Measurements from ENCODE around the gene WDR88.
A peak's percentile ranks its signal among the peaks of the same experiment; 100 is the strongest.
"Not testable (repeated sequence)": the region's sequence is repeated elsewhere in the genome, so short reads cannot be mapped to it uniquely, and the experiment has no call there.

The WDR88 gene

GRCh38 chr19:33220735-33221134 lies 88.8 kb downstream of the WDR88 start:
- DNase-seq, result no peak
- H2BK5ac ChIP-seq (ENCODE audit: low read depth, low read length, poor library complexity, severe bottlenecking), result no peak overlapping the region
- no peak overlapping the region for H3K9ac ChIP-seq (ENCODE audit: low read length)

GRCh38 chr19:33221638-33222037 lies 89.7 kb downstream of the WDR88 start:
- peaks cover 54 to 71% of the 10 kb centered on the region in 2 experiments for H3K27me3 ChIP-seq (ENCODE audit: control insufficient read depth in 1 of 2, insufficient read depth in 1 of 2, low read length in 2 of 2)
- H2AFZ ChIP-seq (ENCODE audit: low read depth, low read length), result no peak overlapping the region
- no peaks in the 10 kb centered on the region for H3K79me1 ChIP-seq (replicated peaks; ENCODE audit: low read length, poor library complexity, severe bottlenecking)
- H4K91ac ChIP-seq (ENCODE audit: low read length), result no peak overlapping the region
- no peak overlapping the region for H3K27ac ChIP-seq (ENCODE audit: low read length, poor library complexity, severe bottlenecking)
- H3K4ac ChIP-seq (ENCODE audit: low read depth in 1 of 2, low read length in 2 of 2), result no peak overlapping the region
- H3K36me3 ChIP-seq (ENCODE audit: control insufficient read depth in 1 of 2, insufficient read depth in 2 of 2, low read depth in 1 of 2, low read length in 2 of 2), result no peaks in the 10 kb centered on the region
- H2BK5ac ChIP-seq (ENCODE audit: low read depth, low read length, poor library complexity, severe bottlenecking), result no peak overlapping the region
- no peak overlapping the region for H4K8ac ChIP-seq (ENCODE audit: low read length)
- no peak overlapping the region for H3K4me2 ChIP-seq (ENCODE audit: low read length, poor library complexity, severe bottlenecking)
- no peak overlapping the region for H2BK120ac ChIP-seq (ENCODE audit: low read depth, low read length)
- H3K4me1 ChIP-seq (ENCODE audit: control insufficient read depth, insufficient read depth, low read depth, low read length), result peaks cover 12% of the 10 kb centered on the region
- no peak overlapping the region for H3K4me3 ChIP-seq (ENCODE audit: insufficient read depth in 1 of 2, low read depth in 1 of 2, low read length in 2 of 2)
- no peak overlapping the region for H3K9ac ChIP-seq (ENCODE audit: low read length)
- no peaks in the 10 kb centered on the region for H3K9me3 ChIP-seq (ENCODE audit: control insufficient read depth, low read length)
- no peak overlapping the region for H2BK15ac ChIP-seq (ENCODE audit: low read depth, poor library complexity, severe bottlenecking)
- no peak overlapping the region for H2AK5ac ChIP-seq (ENCODE audit: low read length, severe bottlenecking)
- 83% methylated on average over 6 of the region's 6 CpGs for WGBS
- DNase-seq, result no peak
- no peak overlapping the region for H3K14ac ChIP-seq (ENCODE audit: low read length in 2 of 2)
- no peak overlapping the region for H3K23ac ChIP-seq (ENCODE audit: low read length in 2 of 2)
- H2BK12ac ChIP-seq (ENCODE audit: low read length in 2 of 2), result no peak overlapping the region
- no peak overlapping the region for H3K18ac ChIP-seq (ENCODE audit: low read depth in 1 of 2, low read length in 2 of 2)

More at GRCh38 chr19:33220735-33221134, 88.8 kb downstream of the WDR88 start:
- Histone ChIP-seq H3K23ac (ENCODE audit: low read length in 2 of 2) (peak overlapping the region in 1 of 2 experiments; percentile 25), H3K4me2 (ENCODE audit: low read length, poor library complexity, severe bottlenecking) (no peak overlapping the region), H4K8ac (ENCODE audit: low read length) (no peak overlapping the region), H2BK12ac (ENCODE audit: low read length in 2 of 2) (no peak overlapping the region), H3K27ac (ENCODE audit: low read length, poor library complexity, severe bottlenecking) (no peak overlapping the region), H3K14ac (ENCODE audit: low read length in 2 of 2) (no peak overlapping the region), H2BK120ac (ENCODE audit: low read depth, low read length) (no peak overlapping the region), H3K4ac (ENCODE audit: low read depth in 1 of 2, low read length in 2 of 2) (no peak overlapping the region), H2BK15ac (ENCODE audit: low read depth, poor library complexity, severe bottlenecking) (no peak overlapping the region), H3K4me1 (ENCODE audit: control insufficient read depth, insufficient read depth, low read depth, low read length) (peaks cover 8% of the 10 kb centered on the region), H3K9me3 (ENCODE audit: control insufficient read depth, low read length) (no peaks in the 10 kb centered on the region), H2AK5ac (ENCODE audit: low read length, severe bottlenecking) (no peak overlapping the region), H3K36me3 (ENCODE audit: control insufficient read depth in 1 of 2, insufficient read depth in 2 of 2, low read depth in 1 of 2, low read length in 2 of 2) (no peaks in the 10 kb centered on the region), H4K91ac (ENCODE audit: low read length) (no peak overlapping the region), H3K27me3 (ENCODE audit: control insufficient read depth in 1 of 2, insufficient read depth in 1 of 2, low read length in 2 of 2) (peaks cover 50 to 70% of the 10 kb centered on the region in 2 experiments), H3K4me3 (ENCODE audit: insufficient read depth in 1 of 2, low read depth in 1 of 2, low read length in 2 of 2) (no peak overlapping the region), H3K79me1 (replicated peaks; ENCODE audit: low read length, poor library complexity, severe bottlenecking) (no peaks in the 10 kb centered on the region), H3K18ac (ENCODE audit: low read depth in 1 of 2, low read length in 2 of 2) (no peak overlapping the region), H2AFZ (ENCODE audit: low read depth, low read length) (no peak overlapping the region)
- 84% methylated on average over 9 of the region's 9 CpGs for WGBS

DNA sequence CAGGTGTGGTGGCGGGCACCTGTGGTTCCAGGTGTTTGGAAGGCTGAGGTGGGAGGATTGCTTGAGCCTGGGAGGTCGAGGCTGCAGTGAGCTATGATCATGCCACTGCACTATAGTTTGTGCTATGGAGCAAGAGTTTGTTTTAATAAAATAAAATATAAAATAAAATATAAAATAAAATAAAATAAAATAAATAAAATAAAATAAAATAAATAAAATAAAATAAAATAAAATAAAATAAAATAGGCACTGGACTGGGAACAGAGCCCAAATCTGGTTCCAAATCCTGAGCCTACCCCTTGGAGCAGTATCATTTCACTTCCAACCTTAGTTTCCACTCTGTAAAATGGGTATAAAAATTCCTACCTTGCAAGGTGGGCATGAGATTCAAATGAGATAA lies 90.3 kb downstream of the WDR88 start:
- H2AK5ac ChIP-seq (ENCODE audit: low read length, severe bottlenecking), result not testable (repeated sequence)
- 80% methylated on average over 1 of the region's 2 CpGs for WGBS

GRCh38 chr19:33224694-33225457 lies 93.0 kb downstream of the WDR88 start:
- Histone ChIP-seq H3K14ac (ENCODE audit: low read length in 2 of 2) (no peak overlapping the region), H2AK5ac (ENCODE audit: low read length, severe bottlenecking) (no peak overlapping the region), H4K8ac (ENCODE audit: low read length) (no peak overlapping the region), H3K79me1 (replicated peaks; ENCODE audit: low read length, poor library complexity, severe bottlenecking) (no peaks in the 10 kb centered on the region), H3K4me2 (ENCODE audit: low read length, poor library complexity, severe bottlenecking) (no peak overlapping the region), H3K36me3 (ENCODE audit: control insufficient read depth in 1 of 2, insufficient read depth in 2 of 2, low read depth in 1 of 2, low read length in 2 of 2) (no peaks in the 10 kb centered on the region), H3K4me3 (ENCODE audit: insufficient read depth in 1 of 2, low read depth in 1 of 2, low read length in 2 of 2) (no peak overlapping the region), H3K27me3 (ENCODE audit: control insufficient read depth in 1 of 2, insufficient read depth in 1 of 2, low read length in 2 of 2) (peaks cover 56 to 77% of the 10 kb centered on the region in 2 experiments), H3K9ac (ENCODE audit: low read length) (no peak overlapping the region), H2BK120ac (ENCODE audit: low read depth, low read length) (no peak overlapping the region), H3K27ac (ENCODE audit: low read length, poor library complexity, severe bottlenecking) (no peak overlapping the region), H3K4ac (ENCODE audit: low read depth in 1 of 2, low read length in 2 of 2) (no peak overlapping the region), H2BK12ac (ENCODE audit: low read length in 2 of 2) (no peak overlapping the region), H4K91ac (ENCODE audit: low read length) (no peak overlapping the region), H2BK5ac (ENCODE audit: low read depth, low read length, poor library complexity, severe bottlenecking) (no peak overlapping the region), H3K23ac (ENCODE audit: low read length in 2 of 2) (no peak overlapping the region), H3K18ac (ENCODE audit: low read depth in 1 of 2, low read length in 2 of 2) (no peak overlapping the region), H3K4me1 (ENCODE audit: control insufficient read depth, insufficient read depth, low read depth, low read length) (peaks cover 11% of the 10 kb centered on the region), H3K9me3 (ENCODE audit: control insufficient read depth, low read length) (peaks cover 24% of the 10 kb centered on the region), H2AFZ (ENCODE audit: low read depth, low read length) (no peak overlapping the region), H2BK15ac (ENCODE audit: low read depth, poor library complexity, severe bottlenecking) (no peak overlapping the region)
- 75% methylated on average over 18 of the region's 18 CpGs for WGBS
- no peak for DNase-seq

More for the DNA sequence above, 90.3 kb downstream of the WDR88 start:
- H3K4ac ChIP-seq (ENCODE audit: low read depth in 1 of 2, low read length in 2 of 2); H2BK15ac ChIP-seq (ENCODE audit: low read depth, poor library complexity, severe bottlenecking); H2BK12ac ChIP-seq (ENCODE audit: low read length in 2 of 2); H3K36me3 ChIP-seq (ENCODE audit: control insufficient read depth in 1 of 2, insufficient read depth in 2 of 2, low read depth in 1 of 2, low read length in 2 of 2); H4K91ac ChIP-seq (ENCODE audit: low read length); H3K27ac ChIP-seq (ENCODE audit: low read length, poor library complexity, severe bottlenecking); H3K9ac ChIP-seq (ENCODE audit: low read length); H3K14ac ChIP-seq (ENCODE audit: low read length in 2 of 2); H2BK120ac ChIP-seq (ENCODE audit: low read depth, low read length); H3K79me1 ChIP-seq (replicated peaks; ENCODE audit: low read length, poor library complexity, severe bottlenecking); H3K4me3 ChIP-seq (ENCODE audit: insufficient read depth in 1 of 2, low read depth in 1 of 2, low read length in 2 of 2); H4K8ac ChIP-seq (ENCODE audit: low read length); H3K23ac ChIP-seq (ENCODE audit: low read length in 2 of 2); H3K9me3 ChIP-seq (ENCODE audit: control insufficient read depth, low read length); DNase-seq; H3K18ac ChIP-seq (ENCODE audit: low read depth in 1 of 2, low read length in 2 of 2); H2AFZ ChIP-seq (ENCODE audit: low read depth, low read length); H2BK5ac ChIP-seq (ENCODE audit: low read depth, low read length, poor library complexity, severe bottlenecking); H3K4me2 ChIP-seq (ENCODE audit: low read length, poor library complexity, severe bottlenecking): not testable (repeated sequence)
- H3K4me1 ChIP-seq (ENCODE audit: control insufficient read depth, insufficient read depth, low read depth, low read length), result peaks cover 13% of the 10 kb centered on the region
- H3K27me3 ChIP-seq (ENCODE audit: control insufficient read depth in 1 of 2, insufficient read depth in 1 of 2, low read length in 2 of 2), result peaks cover 57 to 73% of the 10 kb centered on the region in 2 experiments
